ENCODE results near the gene ZNF212. TPM values are rescaled to one million over a fixed set of nuclear protein-coding genes. Genes with fewer than 3 reads are reported as not detected.

ZNF212 gene
- total and polyA plus RNA-seq, 9 of the 15 experiments (the other 6 are each of a cell fraction or from before 2014, with no cell fraction given), result 1.8 to 21.4 (median 7.2) TPM

DNA sequence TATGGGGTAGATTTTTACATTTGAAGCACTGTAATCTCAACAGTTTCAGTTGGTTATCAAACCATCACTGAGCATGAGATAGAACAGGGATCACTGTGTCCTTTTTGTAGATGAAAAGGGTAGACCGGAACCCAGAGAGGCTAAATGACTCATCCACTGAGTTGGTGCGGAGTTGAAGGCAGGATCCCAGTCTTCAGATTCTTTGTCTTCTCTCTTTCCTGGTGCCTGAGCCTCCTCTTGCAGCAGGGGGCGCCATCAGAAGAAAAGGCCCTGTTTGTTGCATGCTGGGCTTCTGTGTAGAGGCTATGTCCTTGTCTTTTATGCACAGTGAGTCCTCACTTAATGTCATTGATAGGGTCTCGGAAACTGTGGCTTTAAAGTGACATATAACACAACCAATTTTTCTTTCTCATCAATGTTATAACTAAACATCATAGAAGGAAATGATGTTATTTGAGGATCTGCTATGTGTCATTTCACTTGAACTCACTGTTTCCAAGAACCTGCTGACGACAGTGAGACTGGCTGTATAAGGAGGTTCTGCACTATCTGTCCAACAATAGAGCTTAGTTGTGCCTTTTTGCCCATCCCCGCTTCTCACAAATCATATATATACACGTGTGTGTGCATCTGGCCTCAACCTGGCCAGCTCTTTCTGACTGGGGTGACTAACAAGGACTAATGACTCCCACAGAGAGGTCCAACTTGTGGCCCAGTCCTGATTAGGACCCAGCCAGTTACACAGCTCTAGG, 29.8 kb upstream of the ZNF212 start (continued):
- TF ChIP-seq TOE1 (IDR thresholded peaks at IDR 0.05; ENCODE audit: borderline replicate concordance), result peak; percentile 32; the same call in 1 of the 2 replicates
- no peak for TF ChIP-seq TOE1 (CRISPR knock-in tag; IDR thresholded peaks at IDR 0.05; ENCODE audit: borderline replicate concordance, low read depth)
- TF ChIP-seq FOXP1 (CRISPR knock-in tag; IDR thresholded peaks at IDR 0.05), result peak; percentile 50; the same call in 1 of the 2 replicates
- TF ChIP-seq EHMT2 (IDR thresholded peaks at IDR 0.05), result no peak
- TF ChIP-seq ETV1 (tag; conservative IDR thresholded peaks at IDR 0.05; ENCODE audit: low read depth), result peak; percentile 74

DNA sequence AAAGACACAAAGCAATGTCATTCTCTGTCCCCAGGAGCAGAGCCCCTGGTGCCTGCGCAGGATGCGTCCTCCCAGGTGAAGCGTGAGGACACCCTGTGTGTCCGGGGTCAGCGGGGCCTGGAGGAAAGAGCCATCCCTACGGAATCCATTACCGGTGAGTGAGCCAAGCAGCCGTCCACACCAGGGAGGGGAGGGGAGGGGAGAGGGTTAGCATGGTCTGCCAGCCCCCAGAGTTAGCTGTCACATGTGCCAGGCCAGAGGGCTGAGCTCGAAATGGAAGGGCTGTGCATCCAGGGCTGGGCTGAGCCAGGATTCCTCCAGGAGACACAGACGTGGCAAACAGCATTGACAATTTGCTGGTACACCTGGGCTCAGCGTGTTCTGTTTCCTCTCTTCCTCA, 28.9 kb upstream of the ZNF212 start:
- peaks cover 95% of the 10 kb centered on the region for H3K36me3 ChIP-seq (ENCODE audit: control insufficient read depth, insufficient read depth, low read length)
- 95% methylated on average over 11 of the region's 11 CpGs for WGBS (ENCODE audit: insufficient coverage, low coverage, missing lambda C conversion rate)
- TF ChIP-seq CBFA2T3 (IDR thresholded peaks at IDR 0.05) (no peak), XRCC5 (IDR thresholded peaks at IDR 0.05; ENCODE audit: low read depth, low read length) (no peak), POLR2G (IDR thresholded peaks at IDR 0.05; ENCODE audit: low read depth, low read length) (peak; percentile 41; the same call in 1 of the 2 replicates)
- TF ChIP-seq, protein P1, sequence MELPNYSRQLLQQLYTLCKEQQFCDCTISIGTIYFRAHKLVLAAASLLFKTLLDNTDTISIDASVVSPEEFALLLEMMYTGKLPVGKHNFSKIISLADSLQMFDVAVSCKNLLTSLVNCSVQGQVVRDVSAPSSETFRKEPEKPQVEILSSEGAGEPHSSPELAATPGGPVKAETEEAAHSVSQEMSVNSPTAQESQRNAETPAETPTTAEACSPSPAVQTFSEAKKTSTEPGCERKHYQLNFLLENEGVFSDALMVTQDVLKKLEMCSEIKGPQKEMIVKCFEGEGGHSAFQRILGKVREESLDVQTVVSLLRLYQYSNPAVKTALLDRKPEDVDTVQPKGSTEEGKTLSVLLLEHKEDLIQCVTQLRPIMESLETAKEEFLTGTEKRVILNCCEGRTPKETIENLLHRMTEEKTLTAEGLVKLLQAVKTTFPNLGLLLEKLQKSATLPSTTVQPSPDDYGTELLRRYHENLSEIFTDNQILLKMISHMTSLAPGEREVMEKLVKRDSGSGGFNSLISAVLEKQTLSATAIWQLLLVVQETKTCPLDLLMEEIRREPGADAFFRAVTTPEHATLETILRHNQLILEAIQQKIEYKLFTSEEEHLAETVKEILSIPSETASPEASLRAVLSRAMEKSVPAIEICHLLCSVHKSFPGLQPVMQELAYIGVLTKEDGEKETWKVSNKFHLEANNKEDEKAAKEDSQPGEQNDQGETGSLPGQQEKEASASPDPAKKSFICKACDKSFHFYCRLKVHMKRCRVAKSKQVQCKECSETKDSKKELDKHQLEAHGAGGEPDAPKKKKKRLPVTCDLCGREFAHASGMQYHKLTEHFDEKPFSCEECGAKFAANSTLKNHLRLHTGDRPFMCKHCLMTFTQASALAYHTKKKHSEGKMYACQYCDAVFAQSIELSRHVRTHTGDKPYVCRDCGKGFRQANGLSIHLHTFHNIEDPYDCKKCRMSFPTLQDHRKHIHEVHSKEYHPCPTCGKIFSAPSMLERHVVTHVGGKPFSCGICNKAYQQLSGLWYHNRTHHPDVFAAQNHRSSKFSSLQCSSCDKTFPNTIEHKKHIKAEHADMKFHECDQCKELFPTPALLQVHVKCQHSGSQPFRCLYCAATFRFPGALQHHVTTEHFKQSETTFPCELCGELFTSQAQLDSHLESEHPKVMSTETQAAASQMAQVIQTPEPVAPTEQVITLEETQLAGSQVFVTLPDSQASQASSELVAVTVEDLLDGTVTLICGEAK (IDR thresholded peaks at IDR 0.05), result no peak
- TF ChIP-seq, protein P1 (CRISPR knock-in tag; IDR thresholded peaks at IDR 0.05), result peak; percentile 22; the same call in 1 of the 2 replicates

More for the DNA sequence above, 28.9 kb upstream of the ZNF212 start:
- CTCF ChIA-PET (ENCODE audit: low intra/inter-chr PET ratio), result interaction anchor here (0.6 to 2.0 kb wide), 2 partner anchors 11 to 212 kb away, joined by 4 to 8 read pairs; no protein-coding TSS in a partner anchor
- POLR2A ChIA-PET, result interaction anchor here (1.3 kb wide), 1 partner anchor 15 kb away, joined by 3 read pairs; the partner anchor contains the start of gene ZNF282
- Histone ChIP-seq H2AFZ (ENCODE audit: low read depth, low read length) (no peak overlapping the region), H3K9ac (ENCODE audit: insufficient read depth in 1 of 2, low read depth in 2 of 2, low read length in 2 of 2) (no peak overlapping the region), H3K4me2 (ENCODE audit: insufficient read depth, low read length) (no peak overlapping the region), H3K9me3 (replicated peaks; ENCODE audit: control insufficient read depth, insufficient read depth, low read depth, low read length) (no peaks in the 10 kb centered on the region), H3K27ac (ENCODE audit: extremely low read depth, low read depth, low read length) (no peak overlapping the region), H4K20me1 (replicated peaks; ENCODE audit: control insufficient read depth, insufficient read depth, low read length) (peaks cover 6% of the 10 kb centered on the region; the same call in 1 of the 2 replicates), H3K4me1 (replicated peaks in 1 of 2; ENCODE audit: control insufficient read depth in 2 of 2, insufficient read depth in 2 of 2, low read length in 2 of 2) (peaks cover 0 to 2% of the 10 kb centered on the region in 2 experiments; a peak in 2 of 5 replicates), H3K27me3 (ENCODE audit: control insufficient read depth in 2 of 2, insufficient read depth in 2 of 2, low read length in 2 of 2) (no peaks in the 10 kb centered on the region), H3K4me3 (no peak overlapping the region), H3K9me1 (ENCODE audit: control insufficient read depth, insufficient read depth, low read length) (no peaks in the 10 kb centered on the region), H3K79me2 (ENCODE audit: control insufficient read depth, insufficient read depth, low read length) (no peaks in the 10 kb centered on the region)
- in situ Hi-C loops (cut with MboI), result no loop called here
- ATAC-seq (no peak), DNase-seq (ENCODE audit: extremely low read depth in 1 of 4, low spot score in 3 of 4) (no peak), FAIRE-seq (no peak)
- BruUV-seq (replicated peaks), result no TSS peak
- intact Hi-C loops (cut with micrococcal nuclease), result no loop called here

Measured in K562 (cell line).